Measurements from ENCODE around the gene WNT7A. TPM values are rescaled to one million over a fixed set of nuclear protein-coding genes. Genes with fewer than 3 reads are reported as not detected.

Gene WNT7A
- total and polyA plus RNA-seq, 2 donors (not counting 1 experiment from before 2014, with no cell fraction given) = not detected

DNA sequence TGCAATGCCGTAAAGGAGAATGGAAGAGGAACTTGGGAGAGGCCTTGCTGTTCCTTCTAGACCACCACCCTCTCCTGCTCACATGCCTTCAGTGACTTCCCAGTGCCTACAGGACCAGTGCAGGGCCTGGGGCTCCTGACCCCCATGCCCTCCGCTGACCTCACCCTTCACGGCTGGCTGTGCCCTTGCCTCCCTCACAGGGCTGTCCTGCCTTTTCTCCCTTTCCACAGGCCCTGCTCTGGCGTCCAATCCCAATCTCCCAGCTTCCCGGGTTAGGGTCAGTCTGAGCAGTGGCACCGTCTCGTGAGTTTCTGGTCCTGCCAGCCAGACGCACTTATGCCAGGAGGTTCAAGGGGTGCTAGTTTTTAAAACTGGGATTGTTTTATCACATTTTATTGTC, 110.4 kb downstream of the WNT7A start:
- Histone ChIP-seq H3K4me3 (ENCODE audit: control extremely low read depth in 1 of 5, extremely low read depth in 1 of 5, insufficient read depth in 1 of 5, low read depth in 2 of 5, low read length in 4 of 5) (no peak overlapping the region), H4K20me1 (ENCODE audit: control insufficient read depth, insufficient read depth, low read length, poor library complexity, severe bottlenecking) (no peaks in the 10 kb centered on the region), H2AFZ (ENCODE audit: insufficient read depth, low read depth, low read length, poor library complexity, severe bottlenecking) (no peak overlapping the region), H3K36me3 (replicated peaks in 1 of 2; ENCODE audit: control extremely low read depth in 1 of 2, control insufficient read depth in 1 of 2, extremely low read depth in 1 of 2, insufficient read depth in 2 of 2, low read length in 1 of 2) (no peaks in the 10 kb centered on the region), H3K79me2 (ENCODE audit: control insufficient read depth, insufficient read depth, low read length) (no peaks in the 10 kb centered on the region), H3K4me2 (replicated peaks; ENCODE audit: low read depth, low read length, poor library complexity, severe bottlenecking) (no peak overlapping the region), H3K4me1 (ENCODE audit: control insufficient read depth in 2 of 2, insufficient read depth in 2 of 2, low read length in 2 of 2) (no peaks in the 10 kb centered on the region), H3K27ac (ENCODE audit: low read length in 2 of 2) (no peak overlapping the region), H3K27me3 (replicated peaks in 1 of 4; ENCODE audit: control extremely low read depth in 1 of 4, control insufficient read depth in 3 of 4, insufficient read depth in 4 of 4, low read length in 3 of 4) (peaks cover 0 to 2% (median 0%) of the 10 kb centered on the region in 4 experiments), H3K9ac (ENCODE audit: low read length) (no peak overlapping the region), H3K9me3 (ENCODE audit: control extremely low read depth in 1 of 3, control insufficient read depth in 2 of 3, insufficient read depth in 1 of 3, low read length in 2 of 3) (peaks cover 0 to 11% (median 0%) of the 10 kb centered on the region in 3 donors)
- Mint-ChIP-seq H3K27me3 (peaks cover 12% of the 10 kb centered on the region), H3K4me1 (no peaks in the 10 kb centered on the region), H3K4me3 (no peak overlapping the region), H3K9me3 (ENCODE audit: insufficient read depth) (no peaks in the 10 kb centered on the region), H3K27ac (no peak overlapping the region)
- WGBS (ENCODE audit: insufficient coverage) = 96% methylated on average over 4 of the region's 8 CpGs
- no peak for TF ChIP-seq EZH2 (IDR thresholded peaks at IDR 0.05; ENCODE audit: borderline replicate concordance, insufficient read depth, low read depth, low read length, poor library complexity, severe bottlenecking)
- no peak for TF ChIP-seq CTCF (IDR thresholded peaks at IDR 0.05)
- intact Hi-C loops (cut with micrococcal nuclease) = no loop called here
- POLR2A ChIA-PET = no interaction called here
- DNase-seq (no peak), ATAC-seq (ENCODE audit: low read depth) (no peak)
- CTCF ChIA-PET = no interaction called here

DNA sequence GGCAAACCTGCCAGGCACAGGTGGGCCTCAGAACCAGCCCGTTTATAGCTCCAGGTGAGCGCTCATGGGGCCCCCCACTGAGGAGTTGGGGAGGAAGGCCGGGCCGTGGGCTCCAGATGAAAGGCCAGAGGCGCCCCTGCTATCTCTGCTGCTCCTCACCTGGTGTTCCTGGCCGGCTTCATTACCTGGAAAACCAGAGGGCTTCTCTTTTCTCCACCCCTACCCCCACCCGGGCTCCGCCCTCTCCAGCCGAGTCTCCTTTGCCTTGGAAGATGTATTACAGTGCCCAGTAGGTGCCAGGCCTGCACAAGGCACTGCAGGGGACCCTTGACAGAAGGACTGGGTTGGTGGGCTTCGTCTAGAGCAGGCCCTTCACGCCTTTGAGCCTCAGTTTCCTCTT, 111.4 kb downstream of the WNT7A start:
- TF ChIP-seq CTCF (IDR thresholded peaks at IDR 0.05) (no peak), EZH2 (IDR thresholded peaks at IDR 0.05; ENCODE audit: borderline replicate concordance, insufficient read depth, low read depth, low read length, poor library complexity, severe bottlenecking) (no peak)
- Histone ChIP-seq H3K9me3 (ENCODE audit: control extremely low read depth in 1 of 3, control insufficient read depth in 2 of 3, insufficient read depth in 1 of 3, low read length in 2 of 3) (peaks cover 0 to 14% (median 0%) of the 10 kb centered on the region in 3 donors), H3K4me2 (replicated peaks; ENCODE audit: low read depth, low read length, poor library complexity, severe bottlenecking) (no peak overlapping the region), H3K79me2 (ENCODE audit: control insufficient read depth, insufficient read depth, low read length) (no peaks in the 10 kb centered on the region), H3K27ac (ENCODE audit: low read length in 2 of 2) (no peak overlapping the region), H4K20me1 (ENCODE audit: control insufficient read depth, insufficient read depth, low read length, poor library complexity, severe bottlenecking) (no peaks in the 10 kb centered on the region), H3K4me3 (ENCODE audit: control extremely low read depth in 1 of 5, extremely low read depth in 1 of 5, insufficient read depth in 1 of 5, low read depth in 2 of 5, low read length in 4 of 5) (no peak overlapping the region), H3K27me3 (replicated peaks in 1 of 4; ENCODE audit: control extremely low read depth in 1 of 4, control insufficient read depth in 3 of 4, insufficient read depth in 4 of 4, low read length in 3 of 4) (peaks cover 0 to 2% (median 0%) of the 10 kb centered on the region in 4 experiments), H2AFZ (ENCODE audit: insufficient read depth, low read depth, low read length, poor library complexity, severe bottlenecking) (no peak overlapping the region), H3K9ac (ENCODE audit: low read length) (no peak overlapping the region), H3K4me1 (ENCODE audit: control insufficient read depth in 2 of 2, insufficient read depth in 2 of 2, low read length in 2 of 2) (no peaks in the 10 kb centered on the region), H3K36me3 (replicated peaks in 1 of 2; ENCODE audit: control extremely low read depth in 1 of 2, control insufficient read depth in 1 of 2, extremely low read depth in 1 of 2, insufficient read depth in 2 of 2, low read length in 1 of 2) (no peaks in the 10 kb centered on the region)
- 89% methylated on average over 10 of the region's 11 CpGs for WGBS (ENCODE audit: insufficient coverage)
- Mint-ChIP-seq H3K27ac (no peak overlapping the region), H3K27me3 (peaks cover 10% of the 10 kb centered on the region), H3K4me1 (no peaks in the 10 kb centered on the region), H3K9me3 (ENCODE audit: insufficient read depth) (no peaks in the 10 kb centered on the region), H3K4me3 (no peak overlapping the region)
- ChIA-PET POLR2A (no interaction called here), CTCF (no interaction called here)
- intact Hi-C loops (cut with micrococcal nuclease) = no loop called here
- DNase-seq (no peak), ATAC-seq (ENCODE audit: low read depth) (no peak)

All from B cell (primary cell).